Measurements from ENCODE around the gene MLLT6. TPM values are rescaled to one million over a fixed set of nuclear protein-coding genes. Genes with fewer than 3 reads are reported as not detected.
A peak's percentile ranks its signal among the peaks of the same experiment; 100 is the strongest.

MLLT6 gene
- total RNA-seq, 6 experiments from 2014 or later = 10.1 to 30.9 (median 25.6) TPM

- H3K4me3 ChIP-seq = no peak overlapping the region
- H3K36me3 ChIP-seq = no peaks in the 10 kb centered on the region
- no peak overlapping the region for H3K27ac ChIP-seq
- no peak for TF ChIP-seq CTCF (IDR thresholded peaks at IDR 0.05)
- TF ChIP-seq POLR2A (IDR thresholded peaks at IDR 0.05) = no peak
- DNase-seq (no peak), ATAC-seq (no peak)
- no peaks in the 10 kb centered on the region for H3K9me3 ChIP-seq
- 81% methylated on average over 7 of the region's 14 CpGs for WGBS (ENCODE audit: insufficient coverage, low coverage, low lambda C conversion rate, missing lambda C conversion rate)
- intact Hi-C loops (cut with DNase I) = loop anchor here in 1 of 2 donors (5.0 kb wide), 1 partner anchor 57 kb away; no protein-coding TSS in a partner anchor
- H3K4me1 ChIP-seq = peaks cover 0 to 18% (median 0%) of the 10 kb centered on the region in 4 donors
- H3K27me3 ChIP-seq = no peaks in the 10 kb centered on the region
Observed at GRCh38 chr17:38739305-38739704, 34.2 kb downstream of the MLLT6 start.

- Histone ChIP-seq H3K4me3 (no peak overlapping the region), H3K36me3 (no peaks in the 10 kb centered on the region), H3K9me3 (no peaks in the 10 kb centered on the region), H3K27me3 (no peaks in the 10 kb centered on the region), H3K4me1 (peaks cover 0 to 18% (median 0%) of the 10 kb centered on the region in 4 donors), H3K27ac (no peak overlapping the region)
- WGBS (ENCODE audit: insufficient coverage, low coverage, low lambda C conversion rate, missing lambda C conversion rate) = 92% methylated on average over 12 of the region's 19 CpGs
- TF ChIP-seq CTCF (IDR thresholded peaks at IDR 0.05) (no peak), POLR2A (IDR thresholded peaks at IDR 0.05) (no peak)
- intact Hi-C loops (cut with DNase I) = no loop called here
- DNase-seq (no peak), ATAC-seq (no peak)
Observed at GRCh38 chr17:38740044-38740443, 35.0 kb downstream of the MLLT6 start.

GRCh38 chr17:38740806-38741205 is 35.7 kb downstream of the MLLT6 start:
- ATAC-seq (no peak), DNase-seq (no peak)
- no peaks in the 10 kb centered on the region for H3K36me3 ChIP-seq
- no peaks in the 10 kb centered on the region for H3K27me3 ChIP-seq
- TF ChIP-seq POLR2A (IDR thresholded peaks at IDR 0.05) = no peak
- no peak for TF ChIP-seq CTCF (IDR thresholded peaks at IDR 0.05)
- 100% methylated on average over 1 of the region's 4 CpGs for WGBS (ENCODE audit: insufficient coverage, low coverage, low lambda C conversion rate, missing lambda C conversion rate)
- intact Hi-C loops (cut with DNase I) = no loop called here
- H3K4me3 ChIP-seq = no peak overlapping the region
- H3K9me3 ChIP-seq = no peaks in the 10 kb centered on the region
- H3K4me1 ChIP-seq = peaks cover 0 to 18% (median 0%) of the 10 kb centered on the region in 4 donors
- H3K27ac ChIP-seq = no peak overlapping the region

GRCh38 chr17:38741461-38741860 is 36.4 kb downstream of the MLLT6 start:
- TF ChIP-seq CTCF (IDR thresholded peaks at IDR 0.05) (no peak), POLR2A (IDR thresholded peaks at IDR 0.05) (no peak)
- H3K36me3 ChIP-seq = no peaks in the 10 kb centered on the region
- H3K4me3 ChIP-seq = no peak overlapping the region
- H3K27me3 ChIP-seq = no peaks in the 10 kb centered on the region
- no peak for ATAC-seq
- peak overlapping the region in 1 of 3 donors; percentile 40 for H3K27ac ChIP-seq
- peaks cover 0 to 18% (median 0%) of the 10 kb centered on the region in 4 donors for H3K4me1 ChIP-seq
- no peak for DNase-seq
- intact Hi-C loops (cut with DNase I) = no loop called here
- H3K9me3 ChIP-seq = no peaks in the 10 kb centered on the region
- 54% methylated on average over 4 of the region's 5 CpGs for WGBS (ENCODE audit: insufficient coverage, low coverage, low lambda C conversion rate, missing lambda C conversion rate)

Data from right lobe of liver (tissue), 6 donors.